ENCODE results near the gene SNX25. TPM values are rescaled to one million over a fixed set of nuclear protein-coding genes. Genes with fewer than 3 reads are reported as not detected.
A peak's percentile ranks its signal among the peaks of the same experiment; 100 is the strongest.

Gene SNX25
- total RNA-seq, 2 donors from 2014 or later, result 28.2 to 31.2 TPM

GRCh38 chr4:185280608-185281007 lies 71.2 kb downstream of the SNX25 start:
- H3K27me3 Mint-ChIP-seq, result no peaks in the 10 kb centered on the region
- H3K27ac Mint-ChIP-seq, result no peak overlapping the region
- peak; percentile 37 for ATAC-seq (replicated peaks)
- H3K4me1 Mint-ChIP-seq, result peaks cover 4% of the 10 kb centered on the region
- peaks cover 18% of the 10 kb centered on the region for H3K36me3 Mint-ChIP-seq (ENCODE audit: low read depth)
- no peak overlapping the region for H3K4me3 Mint-ChIP-seq
- no peaks in the 10 kb centered on the region for H3K9me3 Mint-ChIP-seq

GRCh38 chr4:185282968-185283367 lies 73.6 kb downstream of the SNX25 start:
- peaks cover 16% of the 10 kb centered on the region for H3K36me3 Mint-ChIP-seq (ENCODE audit: low read depth)

GRCh38 chr4:185283723-185284122 lies 74.3 kb downstream of the SNX25 start:
- Mint-ChIP-seq H3K27ac (no peak overlapping the region), H3K36me3 (ENCODE audit: low read depth) (peaks cover 15% of the 10 kb centered on the region), H3K4me3 (no peak overlapping the region), H3K9me3 (no peaks in the 10 kb centered on the region), H3K27me3 (no peaks in the 10 kb centered on the region), H3K4me1 (peaks cover 7% of the 10 kb centered on the region)
- no peak for ATAC-seq (replicated peaks)

More at GRCh38 chr4:185282968-185283367, 73.6 kb downstream of the SNX25 start:
- no peak overlapping the region for H3K27ac Mint-ChIP-seq
- no peaks in the 10 kb centered on the region for H3K9me3 Mint-ChIP-seq
- H3K4me3 Mint-ChIP-seq, result no peak overlapping the region
- H3K27me3 Mint-ChIP-seq, result no peaks in the 10 kb centered on the region
- peaks cover 4% of the 10 kb centered on the region for H3K4me1 Mint-ChIP-seq
- ATAC-seq (replicated peaks), result no peak

- no peak for ATAC-seq (replicated peaks)
- peaks cover 36% of the 10 kb centered on the region for H3K36me3 Mint-ChIP-seq (ENCODE audit: low read depth)
- H3K27me3 Mint-ChIP-seq, result no peaks in the 10 kb centered on the region
- no peaks in the 10 kb centered on the region for H3K9me3 Mint-ChIP-seq
- H3K27ac Mint-ChIP-seq, result no peak overlapping the region
- peaks cover 8% of the 10 kb centered on the region for H3K4me1 Mint-ChIP-seq
- no peak overlapping the region for H3K4me3 Mint-ChIP-seq
Measured at GRCh38 chr4:185285632-185286393, 76.4 kb downstream of the SNX25 start.

- Mint-ChIP-seq H3K9me3 (no peaks in the 10 kb centered on the region), H3K27ac (no peak overlapping the region), H3K4me3 (no peak overlapping the region), H3K27me3 (no peaks in the 10 kb centered on the region), H3K4me1 (peaks cover 8% of the 10 kb centered on the region), H3K36me3 (ENCODE audit: low read depth) (peaks cover 38% of the 10 kb centered on the region)
- no peak for ATAC-seq (replicated peaks)
Measured at GRCh38 chr4:185286571-185286970, 77.2 kb downstream of the SNX25 start.

GRCh38 chr4:185287031-185287430 lies 77.6 kb downstream of the SNX25 start:
- no peaks in the 10 kb centered on the region for H3K27me3 Mint-ChIP-seq
- peaks cover 42% of the 10 kb centered on the region for H3K36me3 Mint-ChIP-seq (ENCODE audit: low read depth)
- H3K27ac Mint-ChIP-seq, result no peak overlapping the region
- H3K4me3 Mint-ChIP-seq, result no peak overlapping the region
- H3K9me3 Mint-ChIP-seq, result no peaks in the 10 kb centered on the region
- ATAC-seq (replicated peaks), result no peak
- H3K4me1 Mint-ChIP-seq, result peaks cover 8% of the 10 kb centered on the region

- no peak overlapping the region for H3K27ac Mint-ChIP-seq
- H3K4me1 Mint-ChIP-seq, result peaks cover 4% of the 10 kb centered on the region
- no peak overlapping the region for H3K4me3 Mint-ChIP-seq
- H3K36me3 Mint-ChIP-seq (ENCODE audit: low read depth), result peaks cover 61% of the 10 kb centered on the region
- H3K9me3 Mint-ChIP-seq, result no peaks in the 10 kb centered on the region
- ATAC-seq (replicated peaks), result no peak
- H3K27me3 Mint-ChIP-seq, result no peaks in the 10 kb centered on the region
Measured at GRCh38 chr4:185290018-185290607, 80.7 kb downstream of the SNX25 start.

GRCh38 chr4:185290656-185291055 lies 81.3 kb downstream of the SNX25 start:
- no peak overlapping the region for H3K4me3 Mint-ChIP-seq
- no peak for ATAC-seq (replicated peaks)
- H3K9me3 Mint-ChIP-seq, result no peaks in the 10 kb centered on the region
- H3K4me1 Mint-ChIP-seq, result peaks cover 4% of the 10 kb centered on the region
- H3K36me3 Mint-ChIP-seq (ENCODE audit: low read depth), result peaks cover 66% of the 10 kb centered on the region
- no peaks in the 10 kb centered on the region for H3K27me3 Mint-ChIP-seq
- H3K27ac Mint-ChIP-seq, result no peak overlapping the region

GRCh38 chr4:185293202-185293601 lies 83.8 kb downstream of the SNX25 start:
- Mint-ChIP-seq H3K4me1 (peaks cover 4% of the 10 kb centered on the region), H3K36me3 (ENCODE audit: low read depth) (peaks cover 67% of the 10 kb centered on the region), H3K27ac (no peak overlapping the region), H3K27me3 (no peaks in the 10 kb centered on the region), H3K9me3 (no peaks in the 10 kb centered on the region), H3K4me3 (no peak overlapping the region)
- no peak for ATAC-seq (replicated peaks)

GRCh38 chr4:185296665-185297460 lies 87.5 kb downstream of the SNX25 start:
- no peaks in the 10 kb centered on the region for H3K4me1 Mint-ChIP-seq
- no peaks in the 10 kb centered on the region for H3K9me3 Mint-ChIP-seq
- no peak for ATAC-seq (replicated peaks)
- H3K27ac Mint-ChIP-seq, result no peak overlapping the region
- no peaks in the 10 kb centered on the region for H3K27me3 Mint-ChIP-seq
- no peak overlapping the region for H3K4me3 Mint-ChIP-seq
- peaks cover 43% of the 10 kb centered on the region for H3K36me3 Mint-ChIP-seq (ENCODE audit: low read depth)

GRCh38 chr4:185298728-185299430 lies 89.5 kb downstream of the SNX25 start:
- no peak for ATAC-seq (replicated peaks)
- H3K4me1 Mint-ChIP-seq, result no peaks in the 10 kb centered on the region
- H3K36me3 Mint-ChIP-seq (ENCODE audit: low read depth), result peaks cover 26% of the 10 kb centered on the region
- no peaks in the 10 kb centered on the region for H3K9me3 Mint-ChIP-seq
- H3K4me3 Mint-ChIP-seq, result no peak overlapping the region
- H3K27me3 Mint-ChIP-seq, result no peaks in the 10 kb centered on the region
- H3K27ac Mint-ChIP-seq, result no peak overlapping the region

- Mint-ChIP-seq H3K4me3 (no peak overlapping the region), H3K4me1 (peaks cover 2% of the 10 kb centered on the region), H3K27me3 (no peaks in the 10 kb centered on the region), H3K9me3 (no peaks in the 10 kb centered on the region), H3K36me3 (ENCODE audit: low read depth) (peaks cover 8% of the 10 kb centered on the region), H3K27ac (no peak overlapping the region)
- ATAC-seq (replicated peaks), result no peak
Measured at GRCh38 chr4:185304541-185304940, 95.1 kb downstream of the SNX25 start.

GRCh38 chr4:185304944-185305690 lies 95.7 kb downstream of the SNX25 start:
- Mint-ChIP-seq H3K9me3 (no peaks in the 10 kb centered on the region), H3K27ac (no peak overlapping the region)

More at GRCh38 chr4:185304944-185305690, 95.7 kb downstream of the SNX25 start:
- H3K4me3 Mint-ChIP-seq, result no peak overlapping the region
- peaks cover 6% of the 10 kb centered on the region for H3K4me1 Mint-ChIP-seq
- H3K36me3 Mint-ChIP-seq (ENCODE audit: low read depth), result peaks cover 14% of the 10 kb centered on the region
- no peaks in the 10 kb centered on the region for H3K27me3 Mint-ChIP-seq
- ATAC-seq (replicated peaks), result peak; percentile 49
